Measurements from ENCODE around the gene NOXA1.
"Not testable (repeated sequence)": the region's sequence is repeated elsewhere in the genome, so short reads cannot be mapped to it uniquely, and the experiment has no call there.

Gene NOXA1

GRCh38 chr9:137456061-137456863 lies 33.1 kb downstream of the NOXA1 start:
- no peak for DNase-seq

- no peak for DNase-seq
Observed at GRCh38 chr9:137456864-137457405, 33.7 kb downstream of the NOXA1 start.

- DNase-seq = no peak
Observed at GRCh38 chr9:137457406-137458193, 34.4 kb downstream of the NOXA1 start.

- no peak for DNase-seq
Observed at GRCh38 chr9:137458194-137459151, 35.3 kb downstream of the NOXA1 start.

- DNase-seq = peak; percentile 93 to 98
Observed at GRCh38 chr9:137459152-137459600, 36.0 kb downstream of the NOXA1 start, which contains the start of gene NSMF. Gene NSMF, minus strand, starts transcription at chr9:137459334. Its CDS starts 232 bp downstream, at chr9:137459102.

GRCh38 chr9:137459601-137460362 lies 36.6 kb downstream of the NOXA1 start:
- DNase-seq = no peak

- no peak for DNase-seq
Observed at GRCh38 chr9:137460363-137461315, 37.4 kb downstream of the NOXA1 start.

GRCh38 chr9:137461316-137461662 lies 38.1 kb downstream of the NOXA1 start:
- no peak for DNase-seq

- peak; percentile 59 to 62 for DNase-seq
Observed at GRCh38 chr9:137461663-137462395, 38.6 kb downstream of the NOXA1 start.

- DNase-seq = no peak
Observed at GRCh38 chr9:137462396-137462985, 39.3 kb downstream of the NOXA1 start.

- no peak for DNase-seq
Observed at GRCh38 chr9:137462986-137463930, 40.1 kb downstream of the NOXA1 start.

GRCh38 chr9:137463931-137464290 lies 40.7 kb downstream of the NOXA1 start:
- no peak for DNase-seq

- no peak for DNase-seq
Observed at GRCh38 chr9:137464291-137464999, 41.3 kb downstream of the NOXA1 start.

- DNase-seq = no peak
Observed at GRCh38 chr9:137465000-137465719, 42.0 kb downstream of the NOXA1 start.

- no peak for DNase-seq
Observed at GRCh38 chr9:137465720-137466388, 42.7 kb downstream of the NOXA1 start.

GRCh38 chr9:137466389-137467085 lies 43.3 kb downstream of the NOXA1 start:
- not testable (repeated sequence) for DNase-seq

Data from stimulated activated CD4-positive, alpha-beta T cell treated with anti-CD3 and anti-CD28 coated beads, Interleukin-4, amount 100 ng/mL, for 4 hours (primary cell).